Endothelial cell (in vitro differentiated cells): Measurements from ENCODE around the gene VIT. TPM values are rescaled to one million over a fixed set of nuclear protein-coding genes. Genes with fewer than 3 reads are reported as not detected.

Source experiments
- DNase-seq: peaks from one replicate; pipeline ENCODE4 v3.0.0; 2021; ENCODE audit warnings: low spot score
- H3K27ac Mint-ChIP-seq: one replicate; pipeline ENCODE4 v1.8.0; 2021; ENCODE audit warnings: mixed read lengths, inconsistent platforms; ENCODE audit not compliant: unreplicated experiment
- H3K27me3 Mint-ChIP-seq: one replicate; pipeline ENCODE4 v1.8.0; 2021; ENCODE audit warnings: mild to moderate bottlenecking, moderate library complexity, mixed read lengths, inconsistent platforms; ENCODE audit not compliant: unreplicated experiment
- H3K36me3 Mint-ChIP-seq: one replicate; pipeline ENCODE4 v1.8.0; 2021; ENCODE audit warnings: mild to moderate bottlenecking, low read depth, mixed read lengths, inconsistent platforms; ENCODE audit not compliant: unreplicated experiment
- H3K4me1 Mint-ChIP-seq: one replicate; pipeline ENCODE4 v1.8.0; 2021; ENCODE audit warnings: mild to moderate bottlenecking, mixed read lengths, inconsistent platforms; ENCODE audit not compliant: unreplicated experiment
- H3K4me3 Mint-ChIP-seq: one replicate; pipeline ENCODE4 v1.8.0; 2021; ENCODE audit warnings: mild to moderate bottlenecking, mixed read lengths, inconsistent platforms; ENCODE audit not compliant: unreplicated experiment
- H3K9me3 Mint-ChIP-seq: one replicate; pipeline ENCODE4 v1.8.0; 2021; ENCODE audit warnings: mixed read lengths, inconsistent platforms; ENCODE audit not compliant: unreplicated experiment
- total RNA-seq: library from RNA; stranded (reverse); fragmentation: NEBNext Ultra II Directional; extraction: Animal tissue kit (Norgen Biotek cat#: 25700); gene quantifications from one replicate; pipeline ENCODE4 v1.2.1, GENCODE V29; 2021; ENCODE audit not compliant: unreplicated experiment
- TF ChIP-seq, protein P1 (sequence below): fragments of 200-600 bp; sonication (generic); IDR thresholded peaks from one replicate; pipeline ENCODE4 v1.5.0; 2021; ENCODE audit warnings: antibody characterized with exemption; ENCODE audit not compliant: unreplicated experiment

The VIT gene
- total RNA-seq, 1 donor from 2014 or later: 3.6 TPM

GRCh38 chr2:36670881-36671595 is 25.5 kb upstream of the VIT start:
- Mint-ChIP-seq H3K4me1 (peaks cover 13% of the 10 kb centered on the region), H3K9me3 (no peaks in the 10 kb centered on the region), H3K27ac (no peak overlapping the region), H3K36me3 (no peaks in the 10 kb centered on the region), H3K27me3 (no peaks in the 10 kb centered on the region), H3K4me3 (no peak overlapping the region)
- no peak for DNase-seq
- TF ChIP-seq, protein P1, sequence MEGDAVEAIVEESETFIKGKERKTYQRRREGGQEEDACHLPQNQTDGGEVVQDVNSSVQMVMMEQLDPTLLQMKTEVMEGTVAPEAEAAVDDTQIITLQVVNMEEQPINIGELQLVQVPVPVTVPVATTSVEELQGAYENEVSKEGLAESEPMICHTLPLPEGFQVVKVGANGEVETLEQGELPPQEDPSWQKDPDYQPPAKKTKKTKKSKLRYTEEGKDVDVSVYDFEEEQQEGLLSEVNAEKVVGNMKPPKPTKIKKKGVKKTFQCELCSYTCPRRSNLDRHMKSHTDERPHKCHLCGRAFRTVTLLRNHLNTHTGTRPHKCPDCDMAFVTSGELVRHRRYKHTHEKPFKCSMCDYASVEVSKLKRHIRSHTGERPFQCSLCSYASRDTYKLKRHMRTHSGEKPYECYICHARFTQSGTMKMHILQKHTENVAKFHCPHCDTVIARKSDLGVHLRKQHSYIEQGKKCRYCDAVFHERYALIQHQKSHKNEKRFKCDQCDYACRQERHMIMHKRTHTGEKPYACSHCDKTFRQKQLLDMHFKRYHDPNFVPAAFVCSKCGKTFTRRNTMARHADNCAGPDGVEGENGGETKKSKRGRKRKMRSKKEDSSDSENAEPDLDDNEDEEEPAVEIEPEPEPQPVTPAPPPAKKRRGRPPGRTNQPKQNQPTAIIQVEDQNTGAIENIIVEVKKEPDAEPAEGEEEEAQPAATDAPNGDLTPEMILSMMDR: no peak

GRCh38 chr2:36671731-36672130 is 24.8 kb upstream of the VIT start:
- H3K27ac Mint-ChIP-seq: no peak overlapping the region
- no peak overlapping the region for H3K4me3 Mint-ChIP-seq
- H3K9me3 Mint-ChIP-seq: no peaks in the 10 kb centered on the region
- no peaks in the 10 kb centered on the region for H3K27me3 Mint-ChIP-seq
- no peak for DNase-seq
- H3K36me3 Mint-ChIP-seq: no peaks in the 10 kb centered on the region
- H3K4me1 Mint-ChIP-seq: peaks cover 13% of the 10 kb centered on the region
- TF ChIP-seq, protein P1: no peak

- TF ChIP-seq, protein P1: no peak
- Mint-ChIP-seq H3K4me1 (peaks cover 15% of the 10 kb centered on the region), H3K27ac (no peak overlapping the region), H3K4me3 (no peak overlapping the region), H3K36me3 (no peaks in the 10 kb centered on the region), H3K9me3 (no peaks in the 10 kb centered on the region), H3K27me3 (no peaks in the 10 kb centered on the region)
- no peak for DNase-seq
These were observed 24.3 kb upstream of the VIT start for GRCh38 chr2:36672199-36672598.

- no peak overlapping the region for H3K4me3 Mint-ChIP-seq
- no peaks in the 10 kb centered on the region for H3K9me3 Mint-ChIP-seq
These were observed 20.8 kb upstream of the VIT start for GRCh38 chr2:36675579-36676282.

More at GRCh38 chr2:36675579-36676282, 20.8 kb upstream of the VIT start:
- H3K27me3 Mint-ChIP-seq: no peaks in the 10 kb centered on the region
- peaks cover 11% of the 10 kb centered on the region for H3K4me1 Mint-ChIP-seq
- no peaks in the 10 kb centered on the region for H3K36me3 Mint-ChIP-seq
- TF ChIP-seq, protein P1: no peak
- DNase-seq: no peak
- no peak overlapping the region for H3K27ac Mint-ChIP-seq
